Breast epithelium (tissue), 4 donors: Measurements from ENCODE around the gene HRH4. TPM values are rescaled to one million over a fixed set of nuclear protein-coding genes. Genes with fewer than 3 reads are reported as not detected.
A peak's percentile ranks its signal among the peaks of the same experiment; 100 is the strongest.

Experiments used
- DNase-seq, 2 donors: peaks; one replicate each; pipeline ENCODE4 v3.0.0-alpha.2; 2019; ENCODE audit warnings: low spot score in 2 of 2
- H3K27ac ChIP-seq, 2 donors: fragments of 200-600 bp; sonication (generic) in 1 of 2; one replicate each; pipeline ENCODE4 v1.5.1; 2016 to 2019; ENCODE audit warnings: mild to moderate bottlenecking in 1 of 2
- H3K27me3 ChIP-seq, 2 donors: fragments of 200-600 bp; sonication (generic) in 1 of 2; one replicate each; pipeline versions ENCODE4 v1.5.1 to v1.6.0; 2017 to 2019; ENCODE audit warnings: control low read depth in 1 of 2, mild to moderate bottlenecking in 1 of 2
- H3K36me3 ChIP-seq: fragments of 200-600 bp; one replicate; pipeline ENCODE4 v1.5.1; 2019
- H3K4me1 ChIP-seq, 2 donors: fragments of 200-600 bp; sonication (generic); one replicate each; pipeline ENCODE4 v1.5.1; 2016 to 2019; ENCODE audit warnings: control low read depth in 1 of 2
- H3K4me3 ChIP-seq, 3 donors: fragments of 200-600 bp; sonication (generic); 1 replicate in 2 of 3; 2 replicates in 1 of 3; pipeline ENCODE4 v1.5.1; 2016 to 2019; ENCODE audit warnings: mild to moderate bottlenecking in 3 of 3, moderate library complexity in 2 of 3
- H3K9me3 ChIP-seq, 2 donors: fragments of 200-600 bp; sonication (generic) in 1 of 2; one replicate each; pipeline ENCODE4 v1.5.1; 2016 to 2019; ENCODE audit warnings: control low read depth in 1 of 2
- POLR2A ChIP-seq: fragments of 450-650 bp; IDR thresholded peaks from one replicate; pipeline ENCODE4 v1.6.1; 2016; ENCODE audit warnings: antibody characterized with exemption, mild to moderate bottlenecking, moderate library complexity
- POLR2AphosphoS5 ChIP-seq, 3 donors: sonication (generic); formaldehyde crosslinking; IDR thresholded peaks; one replicate each; pipeline ENCODE4 v1.6.1; 2017; ENCODE audit warnings: antibody characterized with exemption in 3 of 3
- intact Hi-C: fragments of 100-400 bp; cut with DNase I; formaldehyde crosslinking; loops from one replicate; pipeline ENCODE4 v1.15.1; 2023; ENCODE audit warnings: low total_unique reads
- total RNA-seq, 3 donors: library from RNA; depleted of rRNA; stranded (reverse); fragments of >200 nt; gene quantifications; one replicate each; pipeline ENCODE4 v1.1.0, GENCODE V29; 2016
- TF ChIP-seq, protein P1 (sequence below), 3 donors: fragments of 450-650 bp; IDR thresholded peaks; one replicate each; pipeline ENCODE4 v1.5.1; 2016 to 2017; ENCODE audit warnings: antibody characterized with exemption in 3 of 3, mild to moderate bottlenecking in 3 of 3, moderate library complexity in 3 of 3

Gene HRH4
- total RNA-seq, 3 donors from 2014 or later: 0.16 to 0.29 TPM; not detected in 1

DNA sequence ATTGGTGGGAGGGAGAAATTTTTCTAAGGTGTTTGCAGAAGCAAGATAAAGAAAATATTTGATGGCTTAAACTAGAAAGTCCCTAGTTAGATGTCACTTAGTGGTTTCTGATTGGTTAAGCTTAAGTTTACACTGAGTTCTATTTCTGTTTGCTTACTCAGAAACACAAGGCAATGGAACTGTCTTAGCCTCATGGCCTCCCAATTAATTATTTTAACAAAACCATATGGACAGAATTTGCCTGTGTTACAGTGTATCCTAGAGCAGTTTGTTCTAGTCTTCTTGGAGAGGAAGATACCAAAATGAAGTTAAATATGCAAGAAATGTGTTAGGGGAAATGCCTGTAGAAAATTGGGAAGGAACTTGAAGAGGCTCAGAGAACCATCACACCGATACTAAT lies 38.6 kb upstream of the HRH4 start:
- no peak for DNase-seq
- H3K9me3 ChIP-seq: no peaks in the 10 kb centered on the region
- H3K27ac ChIP-seq: no peak overlapping the region
- peaks cover 0 to 12% of the 10 kb centered on the region in 2 donors for H3K27me3 ChIP-seq
- intact Hi-C loops: no loop called here
- H3K4me3 ChIP-seq: no peak overlapping the region
- no peaks in the 10 kb centered on the region for H3K36me3 ChIP-seq
- no peaks in the 10 kb centered on the region for H3K4me1 ChIP-seq
- TF ChIP-seq POLR2A: no peak
- TF ChIP-seq, protein P1, sequence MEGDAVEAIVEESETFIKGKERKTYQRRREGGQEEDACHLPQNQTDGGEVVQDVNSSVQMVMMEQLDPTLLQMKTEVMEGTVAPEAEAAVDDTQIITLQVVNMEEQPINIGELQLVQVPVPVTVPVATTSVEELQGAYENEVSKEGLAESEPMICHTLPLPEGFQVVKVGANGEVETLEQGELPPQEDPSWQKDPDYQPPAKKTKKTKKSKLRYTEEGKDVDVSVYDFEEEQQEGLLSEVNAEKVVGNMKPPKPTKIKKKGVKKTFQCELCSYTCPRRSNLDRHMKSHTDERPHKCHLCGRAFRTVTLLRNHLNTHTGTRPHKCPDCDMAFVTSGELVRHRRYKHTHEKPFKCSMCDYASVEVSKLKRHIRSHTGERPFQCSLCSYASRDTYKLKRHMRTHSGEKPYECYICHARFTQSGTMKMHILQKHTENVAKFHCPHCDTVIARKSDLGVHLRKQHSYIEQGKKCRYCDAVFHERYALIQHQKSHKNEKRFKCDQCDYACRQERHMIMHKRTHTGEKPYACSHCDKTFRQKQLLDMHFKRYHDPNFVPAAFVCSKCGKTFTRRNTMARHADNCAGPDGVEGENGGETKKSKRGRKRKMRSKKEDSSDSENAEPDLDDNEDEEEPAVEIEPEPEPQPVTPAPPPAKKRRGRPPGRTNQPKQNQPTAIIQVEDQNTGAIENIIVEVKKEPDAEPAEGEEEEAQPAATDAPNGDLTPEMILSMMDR (IDR thresholded peaks at IDR 0.05): no peak
- no peak for TF ChIP-seq POLR2AphosphoS5 (IDR thresholded peaks at IDR 0.05)

DNA sequence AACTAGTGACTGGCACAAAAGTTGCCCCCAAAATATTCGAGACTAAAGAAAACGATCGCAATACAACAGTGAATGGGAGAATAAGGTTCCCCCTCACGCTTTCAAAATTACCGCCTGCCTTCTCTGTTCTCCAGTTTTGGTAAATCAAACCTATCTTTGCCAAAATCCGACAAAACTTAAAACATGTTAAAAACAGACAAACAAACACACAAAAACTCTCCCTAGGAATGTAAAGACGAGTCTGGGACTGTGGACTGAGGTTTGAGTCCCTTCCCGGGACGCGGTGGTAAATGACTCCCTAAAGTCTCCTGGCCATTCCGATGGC lies 34.4 kb upstream of the HRH4 start:
- Histone ChIP-seq H3K4me3 (peak overlapping the region; percentile 81 to 95 (median 89)), H3K27ac (peak overlapping the region; percentile 87 to 92), H3K36me3 (no peaks in the 10 kb centered on the region), H3K4me1 (peaks cover 0 to 4% of the 10 kb centered on the region in 2 donors), H3K27me3 (peaks cover 0 to 7% of the 10 kb centered on the region in 2 donors), H3K9me3 (no peaks in the 10 kb centered on the region)
- no peak for TF ChIP-seq POLR2AphosphoS5 (IDR thresholded peaks at IDR 0.05)
- TF ChIP-seq, protein P1 (IDR thresholded peaks at IDR 0.05): no peak
- no peak for TF ChIP-seq POLR2A
- intact Hi-C loops: no loop called here
- no peak for DNase-seq

DNA sequence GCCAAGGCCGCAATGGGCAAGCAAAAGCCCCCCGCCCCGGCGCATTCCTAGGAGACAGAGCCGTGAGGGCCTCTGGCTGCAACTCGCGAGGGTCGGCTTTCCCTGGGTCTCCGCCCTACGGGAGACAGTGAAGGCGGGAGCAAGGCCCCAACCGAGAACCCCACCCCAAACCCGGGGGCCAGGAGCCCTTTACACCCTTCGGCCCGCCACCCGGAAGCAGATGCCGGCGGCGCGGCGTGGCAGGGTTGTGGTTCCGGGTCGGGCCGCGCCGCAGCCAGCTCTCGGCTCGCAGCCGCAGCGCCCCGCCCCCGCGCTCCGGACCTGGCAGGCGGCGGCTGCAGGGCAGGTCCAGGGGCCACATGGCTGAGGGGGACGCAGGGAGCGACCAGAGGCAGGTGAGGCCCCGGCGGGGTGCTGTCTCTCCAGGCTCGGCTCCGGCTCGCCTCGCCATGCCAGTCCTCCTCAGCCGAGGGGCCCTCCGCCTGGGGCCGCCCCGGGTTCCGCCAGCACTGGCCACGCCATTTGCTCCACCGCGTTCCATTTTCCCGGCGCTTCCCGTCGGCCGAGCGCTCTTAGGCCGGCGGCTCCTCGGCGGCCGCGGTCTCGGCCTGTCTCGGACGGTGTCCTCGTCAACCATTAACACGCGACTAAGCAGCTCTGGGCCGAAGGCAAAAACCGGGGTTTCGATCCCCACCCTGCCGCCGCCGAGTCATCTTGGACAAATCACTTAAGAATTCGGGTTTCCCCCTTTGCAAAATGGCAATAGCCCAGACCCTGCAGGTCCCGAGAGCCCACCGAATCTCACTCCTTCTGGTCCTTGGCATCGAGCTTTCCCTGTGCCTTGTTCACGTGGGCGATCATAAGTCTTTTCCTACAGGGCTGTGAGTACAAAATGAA lies 33.8 kb upstream of the HRH4 start, which contains the start of gene IMPACT:
IMPACT (plus strand) TSS at position 273 of the 897 bp plus-strand sequence; CDS start at position 360, 87 bp downstream.
- peaks cover 0 to 7% of the 10 kb centered on the region in 2 donors for H3K27me3 ChIP-seq
- peak; percentile 62 to 83 for DNase-seq
- intact Hi-C loops: no loop called here
- H3K4me3 ChIP-seq: peak within 1 kb of the TSS; percentile 81 to 95 (median 89)
- no peaks in the 10 kb centered on the region for H3K9me3 ChIP-seq
- peak; percentile 5 to 64 (median 37) for TF ChIP-seq POLR2AphosphoS5 (IDR thresholded peaks at IDR 0.05)
- TF ChIP-seq, protein P1 (IDR thresholded peaks at IDR 0.05): no peak
- peaks cover 0 to 4% of the 10 kb centered on the region in 2 donors for H3K4me1 ChIP-seq
- peak within 1 kb of the TSS; percentile 87 to 92 for H3K27ac ChIP-seq
- no peaks in the 10 kb centered on the region for H3K36me3 ChIP-seq

DNA sequence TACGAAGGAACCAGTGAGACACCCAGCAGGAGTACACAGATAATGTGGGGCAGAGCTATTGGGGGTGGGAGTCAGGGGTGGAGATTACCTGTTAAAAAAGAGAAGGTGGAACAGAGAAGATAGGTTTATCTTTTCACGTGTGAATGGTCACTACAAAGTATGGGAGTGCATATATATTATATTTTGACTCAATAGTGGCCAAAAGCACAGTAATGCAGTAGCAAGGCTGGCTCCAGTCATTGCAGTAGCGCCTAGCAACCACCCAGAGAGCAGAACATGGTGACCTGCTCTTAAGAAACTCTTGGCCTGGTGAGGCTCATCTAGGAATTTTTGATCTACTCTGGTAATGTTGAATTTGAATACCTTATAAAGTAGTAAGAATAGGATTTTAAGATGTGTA lies 33.0 kb upstream of the HRH4 start:
- H3K27ac ChIP-seq: no peak overlapping the region
- intact Hi-C loops: no loop called here
- DNase-seq: no peak

More for the DNA sequence above, 33.0 kb upstream of the HRH4 start:
- Histone ChIP-seq H3K4me1 (peaks cover 0 to 4% of the 10 kb centered on the region in 2 donors), H3K36me3 (no peaks in the 10 kb centered on the region), H3K4me3 (peak overlapping the region; percentile 81 to 95 (median 89)), H3K27me3 (peaks cover 0 to 7% of the 10 kb centered on the region in 2 donors), H3K9me3 (no peaks in the 10 kb centered on the region)
- TF ChIP-seq POLR2AphosphoS5 (IDR thresholded peaks at IDR 0.05): no peak
- TF ChIP-seq POLR2A: no peak
- TF ChIP-seq, protein P1 (IDR thresholded peaks at IDR 0.05): no peak
